Tibial nerve (tissue), 3 donors: ENCODE data around the gene SEC23IP.

ENCODE experiments used
- POLR2A ChIP-seq, 2 donors: fragments of 450-650 bp; IDR thresholded peaks; one replicate each; pipeline ENCODE4 v1.6.1; 2017; ENCODE audit warnings: antibody characterized with exemption in 2 of 2, mild to moderate bottlenecking in 2 of 2, moderate library complexity in 2 of 2
- TF ChIP-seq, protein P1 (sequence below), 5 experiments: fragments of 200-600 bp in 3 of 5; fragments of 450-650 bp in 2 of 5; sonication (generic) in 3 of 5; IDR thresholded peaks; one replicate each; pipeline ENCODE4 v1.5.1; 2016 to 2019; ENCODE audit warnings: antibody characterized with exemption in 5 of 5, mild to moderate bottlenecking in 3 of 5, moderate library complexity in 2 of 5

DNA sequence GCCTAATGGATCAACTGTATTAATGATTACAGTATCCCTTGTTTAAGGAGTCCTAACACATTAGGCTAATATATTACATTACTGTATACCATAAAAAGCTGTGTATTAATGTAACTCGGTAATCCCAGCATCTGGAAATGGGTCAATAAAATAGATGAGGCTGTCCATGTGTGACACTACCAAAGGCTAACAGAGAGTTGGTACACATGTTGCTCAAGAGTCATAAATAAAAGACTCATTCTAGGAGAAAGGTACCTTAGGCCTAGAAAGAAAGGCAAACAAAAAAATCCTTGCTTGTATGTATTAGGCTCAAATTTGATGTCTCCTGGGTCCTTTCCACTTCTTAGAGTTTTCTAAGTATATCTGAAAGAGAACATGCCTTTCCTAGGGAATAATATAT, 34.5 kb upstream of the SEC23IP start:
- TF ChIP-seq, protein P1, sequence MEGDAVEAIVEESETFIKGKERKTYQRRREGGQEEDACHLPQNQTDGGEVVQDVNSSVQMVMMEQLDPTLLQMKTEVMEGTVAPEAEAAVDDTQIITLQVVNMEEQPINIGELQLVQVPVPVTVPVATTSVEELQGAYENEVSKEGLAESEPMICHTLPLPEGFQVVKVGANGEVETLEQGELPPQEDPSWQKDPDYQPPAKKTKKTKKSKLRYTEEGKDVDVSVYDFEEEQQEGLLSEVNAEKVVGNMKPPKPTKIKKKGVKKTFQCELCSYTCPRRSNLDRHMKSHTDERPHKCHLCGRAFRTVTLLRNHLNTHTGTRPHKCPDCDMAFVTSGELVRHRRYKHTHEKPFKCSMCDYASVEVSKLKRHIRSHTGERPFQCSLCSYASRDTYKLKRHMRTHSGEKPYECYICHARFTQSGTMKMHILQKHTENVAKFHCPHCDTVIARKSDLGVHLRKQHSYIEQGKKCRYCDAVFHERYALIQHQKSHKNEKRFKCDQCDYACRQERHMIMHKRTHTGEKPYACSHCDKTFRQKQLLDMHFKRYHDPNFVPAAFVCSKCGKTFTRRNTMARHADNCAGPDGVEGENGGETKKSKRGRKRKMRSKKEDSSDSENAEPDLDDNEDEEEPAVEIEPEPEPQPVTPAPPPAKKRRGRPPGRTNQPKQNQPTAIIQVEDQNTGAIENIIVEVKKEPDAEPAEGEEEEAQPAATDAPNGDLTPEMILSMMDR (IDR thresholded peaks at IDR 0.05) = no peak
- TF ChIP-seq POLR2A (IDR thresholded peaks at IDR 0.05) = no peak
